ENCODE results near the gene P4HA2. TPM values are rescaled to one million over a fixed set of nuclear protein-coding genes. Genes with fewer than 3 reads are reported as not detected.
A peak's percentile ranks its signal among the peaks of the same experiment; 100 is the strongest.

Gene P4HA2
- polyA plus RNA-seq, 1 of the 3 experiments (the other 2 are of a cell fraction), result 67.2 TPM

DNA sequence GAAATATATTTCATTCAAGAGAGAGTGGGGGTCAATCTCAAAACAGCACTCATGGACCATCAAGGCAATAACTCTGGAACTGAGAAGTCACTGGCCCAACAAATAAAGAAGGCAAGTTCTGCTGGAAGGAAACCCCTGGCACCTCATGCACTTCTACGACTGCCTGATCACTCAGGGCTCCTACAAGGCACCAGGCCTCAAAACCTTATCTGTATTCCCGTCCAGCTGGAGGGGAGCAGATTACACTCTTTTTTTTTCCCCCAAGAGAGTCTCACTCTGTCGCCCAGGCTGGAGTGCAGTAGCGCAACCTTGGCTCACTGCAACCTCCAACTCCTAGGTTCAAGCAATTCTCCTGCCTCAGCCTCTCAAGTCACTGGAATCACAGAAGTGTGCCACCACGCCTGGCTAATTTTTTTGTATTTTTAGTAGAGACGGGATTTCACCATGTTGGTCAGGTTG is 49.9 kb downstream of the P4HA2 start:
- Histone ChIP-seq H3K79me2 (ENCODE audit: insufficient read depth) (no peaks in the 10 kb centered on the region), H3K27ac (ENCODE audit: low read depth in 2 of 2, low read length in 1 of 2) (no peak overlapping the region), H3K4me1 (ENCODE audit: control insufficient read depth in 1 of 2, insufficient read depth in 2 of 2, low read depth in 1 of 2, low read length in 1 of 2) (no peaks in the 10 kb centered on the region), H3K9ac (no peak overlapping the region), H3K9me2 (no peaks in the 10 kb centered on the region), H4K20me1 (ENCODE audit: insufficient read depth) (no peaks in the 10 kb centered on the region), H3K4me3 (ENCODE audit: low read depth in 2 of 2, low read length in 1 of 2) (no peak overlapping the region), H2AFZ (ENCODE audit: low read depth) (no peak overlapping the region), H3K27me3 (ENCODE audit: insufficient read depth) (no peaks in the 10 kb centered on the region), H3F3A (replicated peaks; ENCODE audit: insufficient read depth) (peaks cover 4% of the 10 kb centered on the region), H3K4me2 (no peak overlapping the region), H3K36me3 (replicated peaks in 1 of 2; ENCODE audit: control insufficient read depth in 1 of 2, insufficient read depth in 2 of 2, low read length in 1 of 2) (no peaks in the 10 kb centered on the region), H3K9me3 (no peaks in the 10 kb centered on the region; the same call in 1 of the 2 replicates)
- TF ChIP-seq RXRA (IDR thresholded peaks at IDR 0.05; ENCODE audit: borderline replicate concordance, low read depth) (no peak), CHD2 (IDR thresholded peaks at IDR 0.05; ENCODE audit: low read length, partially characterized antibody) (no peak), TCF12 (IDR thresholded peaks at IDR 0.05) (no peak), RCOR1 (IDR thresholded peaks at IDR 0.05; ENCODE audit: low read length) (no peak), POLR2AphosphoS5 (IDR thresholded peaks at IDR 0.05; ENCODE audit: low read depth, low read length) (no peak), RFX5 (IDR thresholded peaks at IDR 0.05; ENCODE audit: low read length) (no peak), JUND (IDR thresholded peaks at IDR 0.05) (no peak), GATA2 (CRISPR knock-in tag; IDR thresholded peaks at IDR 0.05) (no peak), TAF1 (IDR thresholded peaks at IDR 0.05; ENCODE audit: borderline replicate concordance, low read depth, low read length) (no peak), FOXM1 (IDR thresholded peaks at IDR 0.05; ENCODE audit: low read depth) (no peak), FOSL2 (IDR thresholded peaks at IDR 0.05; ENCODE audit: borderline replicate concordance, low read depth) (no peak), ELF1 (IDR thresholded peaks at IDR 0.05) (no peak)
- TF ChIP-seq, protein P1, sequence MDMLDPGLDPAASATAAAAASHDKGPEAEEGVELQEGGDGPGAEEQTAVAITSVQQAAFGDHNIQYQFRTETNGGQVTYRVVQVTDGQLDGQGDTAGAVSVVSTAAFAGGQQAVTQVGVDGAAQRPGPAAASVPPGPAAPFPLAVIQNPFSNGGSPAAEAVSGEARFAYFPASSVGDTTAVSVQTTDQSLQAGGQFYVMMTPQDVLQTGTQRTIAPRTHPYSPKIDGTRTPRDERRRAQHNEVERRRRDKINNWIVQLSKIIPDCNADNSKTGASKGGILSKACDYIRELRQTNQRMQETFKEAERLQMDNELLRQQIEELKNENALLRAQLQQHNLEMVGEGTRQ (IDR thresholded peaks at IDR 0.05; ENCODE audit: borderline replicate concordance, low read depth, low read length), result no peak
- TF ChIP-seq, protein P2, sequence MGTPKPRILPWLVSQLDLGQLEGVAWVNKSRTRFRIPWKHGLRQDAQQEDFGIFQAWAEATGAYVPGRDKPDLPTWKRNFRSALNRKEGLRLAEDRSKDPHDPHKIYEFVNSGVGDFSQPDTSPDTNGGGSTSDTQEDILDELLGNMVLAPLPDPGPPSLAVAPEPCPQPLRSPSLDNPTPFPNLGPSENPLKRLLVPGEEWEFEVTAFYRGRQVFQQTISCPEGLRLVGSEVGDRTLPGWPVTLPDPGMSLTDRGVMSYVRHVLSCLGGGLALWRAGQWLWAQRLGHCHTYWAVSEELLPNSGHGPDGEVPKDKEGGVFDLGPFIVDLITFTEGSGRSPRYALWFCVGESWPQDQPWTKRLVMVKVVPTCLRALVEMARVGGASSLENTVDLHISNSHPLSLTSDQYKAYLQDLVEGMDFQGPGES (IDR thresholded peaks at IDR 0.05; ENCODE audit: low read depth, low read length), result no peak
- TF ChIP-seq, protein P3, sequence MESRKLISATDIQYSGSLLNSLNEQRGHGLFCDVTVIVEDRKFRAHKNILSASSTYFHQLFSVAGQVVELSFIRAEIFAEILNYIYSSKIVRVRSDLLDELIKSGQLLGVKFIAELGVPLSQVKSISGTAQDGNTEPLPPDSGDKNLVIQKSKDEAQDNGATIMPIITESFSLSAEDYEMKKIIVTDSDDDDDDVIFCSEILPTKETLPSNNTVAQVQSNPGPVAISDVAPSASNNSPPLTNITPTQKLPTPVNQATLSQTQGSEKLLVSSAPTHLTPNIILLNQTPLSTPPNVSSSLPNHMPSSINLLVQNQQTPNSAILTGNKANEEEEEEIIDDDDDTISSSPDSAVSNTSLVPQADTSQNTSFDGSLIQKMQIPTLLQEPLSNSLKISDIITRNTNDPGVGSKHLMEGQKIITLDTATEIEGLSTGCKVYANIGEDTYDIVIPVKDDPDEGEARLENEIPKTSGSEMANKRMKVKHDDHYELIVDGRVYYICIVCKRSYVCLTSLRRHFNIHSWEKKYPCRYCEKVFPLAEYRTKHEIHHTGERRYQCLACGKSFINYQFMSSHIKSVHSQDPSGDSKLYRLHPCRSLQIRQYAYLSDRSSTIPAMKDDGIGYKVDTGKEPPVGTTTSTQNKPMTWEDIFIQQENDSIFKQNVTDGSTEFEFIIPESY (IDR thresholded peaks at IDR 0.05; ENCODE audit: borderline replicate concordance, low read depth), result no peak
- ChIA-PET POLR2A (no interaction called here), CTCF (interaction anchor here (1.0 to 1.2 kb wide), 4 partner anchors 13 to 729 kb away, joined by 3 to 4 read pairs (median 3); no protein-coding TSS in a partner anchor)
- 90% methylated on average over 6 of the region's 6 CpGs for WGBS (ENCODE audit: low lambda C conversion rate)
- no peak for DNase-seq

DNA sequence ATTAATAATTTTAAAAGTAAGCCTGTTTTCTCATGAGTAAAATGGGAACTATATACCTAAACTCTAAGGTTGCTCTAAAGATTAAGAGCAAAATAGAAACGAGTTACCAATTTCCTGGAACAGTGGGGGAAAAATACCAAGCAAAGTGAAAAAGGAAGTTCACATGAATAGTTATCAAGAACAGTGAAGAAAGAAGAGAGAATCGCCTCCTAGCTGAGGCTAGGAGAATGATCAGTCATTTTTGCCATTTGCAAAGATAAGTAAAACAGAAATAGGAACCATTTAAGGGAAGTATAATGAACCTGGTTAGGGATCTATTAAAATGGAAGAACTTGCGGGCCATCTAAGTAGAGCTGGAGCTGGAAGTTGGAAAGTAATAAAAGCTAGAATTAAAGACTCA is 50.7 kb downstream of the P4HA2 start:
- 86% methylated on average over 3 of the region's 3 CpGs for WGBS (ENCODE audit: low lambda C conversion rate)
- no peaks in the 10 kb centered on the region for H4K20me1 ChIP-seq (ENCODE audit: insufficient read depth)
- no peaks in the 10 kb centered on the region for H3K4me1 ChIP-seq (ENCODE audit: control insufficient read depth in 1 of 2, insufficient read depth in 2 of 2, low read depth in 1 of 2, low read length in 1 of 2)
- no peaks in the 10 kb centered on the region for H3K36me3 ChIP-seq (replicated peaks in 1 of 2; ENCODE audit: control insufficient read depth in 1 of 2, insufficient read depth in 2 of 2, low read length in 1 of 2)
- no peaks in the 10 kb centered on the region for H3K79me2 ChIP-seq (ENCODE audit: insufficient read depth)
- no peak overlapping the region for H3K4me2 ChIP-seq
- TF ChIP-seq SIN3A (IDR thresholded peaks at IDR 0.05; ENCODE audit: borderline replicate concordance, low read depth, low read length) (no peak), RCOR1 (IDR thresholded peaks at IDR 0.05; ENCODE audit: low read length) (no peak), RAD21 (IDR thresholded peaks at IDR 0.05; ENCODE audit: low read length) (no peak), SMC3 (IDR thresholded peaks at IDR 0.05; ENCODE audit: low read depth, low read length) (0 out of 2 replicates have a peak, but pooled peaks have one; percentile 13), RXRA (IDR thresholded peaks at IDR 0.05; ENCODE audit: borderline replicate concordance, low read depth) (no peak)
- TF ChIP-seq, protein P1 (IDR thresholded peaks at IDR 0.05; ENCODE audit: borderline replicate concordance, low read depth, low read length), result no peak
- peaks cover 4% of the 10 kb centered on the region for H3F3A ChIP-seq (replicated peaks; ENCODE audit: insufficient read depth)
- H3K27ac ChIP-seq (ENCODE audit: low read depth in 2 of 2, low read length in 1 of 2), result no peak overlapping the region
- H2AFZ ChIP-seq (ENCODE audit: low read depth), result no peak overlapping the region
- H3K9me3 ChIP-seq, result no peaks in the 10 kb centered on the region; the same call in 1 of the 2 replicates
- H3K9ac ChIP-seq, result no peak overlapping the region
- no peaks in the 10 kb centered on the region for H3K27me3 ChIP-seq (ENCODE audit: insufficient read depth)
- POLR2A ChIA-PET, result no interaction called here
- H3K9me2 ChIP-seq, result no peaks in the 10 kb centered on the region
- no peak for DNase-seq
- CTCF ChIA-PET, result interaction anchor here (1.0 kb wide), 1 partner anchor 13 kb away, joined by 4 read pairs; no protein-coding TSS in a partner anchor
- H3K4me3 ChIP-seq (ENCODE audit: low read depth in 2 of 2, low read length in 1 of 2), result no peak overlapping the region

Data from SK-N-SH (cell line).